Ramos (cell line): ENCODE measurements around the gene ARRDC2.
"Not testable (repeated sequence)": the region's sequence is repeated elsewhere in the genome, so short reads cannot be mapped to it uniquely, and the experiment has no call there.

Source experiments
- in situ Hi-C: fragments of 300-500 bp; cut with MboI; formaldehyde crosslinking; loops from one replicate; pipeline ENCODE4 v1.14.3; 2022; ENCODE audit warnings: low sequenced_read_pairs; ENCODE audit not compliant: unreplicated experiment

Gene ARRDC2

GRCh38 chr19:18013210-18014111 lies 5.5 kb downstream of the ARRDC2 start:
- in situ Hi-C loops = no loop called here

- in situ Hi-C loops = no loop called here
Observed at GRCh38 chr19:18014197-18014596, 6.2 kb downstream of the ARRDC2 start.

- in situ Hi-C loops = loop anchor here (5.0 kb wide), 1 partner anchor 41 kb away; no protein-coding TSS in a partner anchor
Observed at GRCh38 chr19:18016209-18016910, 8.4 kb downstream of the ARRDC2 start.

- in situ Hi-C loops = loop anchor here (5.0 kb wide), 1 partner anchor 40 kb away; no protein-coding TSS in a partner anchor
Observed at GRCh38 chr19:18017275-18018083, 9.5 kb downstream of the ARRDC2 start.

GRCh38 chr19:18020212-18021085 lies 12.5 kb downstream of the ARRDC2 start:
- in situ Hi-C loops = no loop called here

GRCh38 chr19:18021121-18021755 lies 13.3 kb downstream of the ARRDC2 start:
- in situ Hi-C loops = no loop called here

- in situ Hi-C loops = no loop called here
Observed at GRCh38 chr19:18023622-18024251, 15.8 kb downstream of the ARRDC2 start.

- in situ Hi-C loops = no loop called here
Observed at GRCh38 chr19:18027151-18027550, 19.2 kb downstream of the ARRDC2 start.

- in situ Hi-C loops = no loop called here
Observed at GRCh38 chr19:18029617-18030338, 21.8 kb downstream of the ARRDC2 start.

GRCh38 chr19:18031401-18031800 lies 23.4 kb downstream of the ARRDC2 start:
- in situ Hi-C loops = not testable (repeated sequence)

GRCh38 chr19:18032102-18032501 lies 24.1 kb downstream of the ARRDC2 start:
- in situ Hi-C loops = not testable (repeated sequence)

GRCh38 chr19:18041054-18041453 lies 33.1 kb downstream of the ARRDC2 start:
- in situ Hi-C loops = no loop called here

- in situ Hi-C loops = no loop called here
Observed at GRCh38 chr19:18043676-18044075, 35.7 kb downstream of the ARRDC2 start.

GRCh38 chr19:18044825-18045304 lies 36.9 kb downstream of the ARRDC2 start:
- in situ Hi-C loops = no loop called here

- in situ Hi-C loops = no loop called here
Observed at GRCh38 chr19:18045307-18046050, 37.5 kb downstream of the ARRDC2 start.

GRCh38 chr19:18046059-18046718 lies 38.2 kb downstream of the ARRDC2 start:
- in situ Hi-C loops = no loop called here

GRCh38 chr19:18049385-18049784 lies 41.4 kb downstream of the ARRDC2 start:
- in situ Hi-C loops = no loop called here
